DND-41 (cell line): Measurements from ENCODE around the gene SNX13.

Source experiments
- ATAC-seq: fragments of 200-7000 bp; cut with Tn5 transposase; 3 replicates; pipeline ENCODE4 v1.9.1; 2021; ENCODE audit warnings: low read depth; ENCODE audit not compliant: insufficient read depth
- DNase-seq: peaks from one replicate; pipeline ENCODE4 v3.0.0-alpha.2; 2020
- H2AFZ ChIP-seq: 2 replicates; pipeline ENCODE4 v1.6.0; 2012; ENCODE audit warnings: low read depth, low read length
- H3K27ac ChIP-seq: 2 replicates; pipeline ENCODE4 v1.5.1; 2012; ENCODE audit warnings: low read length, inconsistent platforms
- H3K27me3 ChIP-seq: fragments of 200-600 bp; sonication (generic); 2 replicates; pipeline ENCODE4 v1.6.0; 2012; ENCODE audit warnings: low read length, mild to moderate bottlenecking, inconsistent platforms; ENCODE audit not compliant: insufficient read depth, poor library complexity
- H3K36me3 ChIP-seq: 2 replicates; pipeline ENCODE4 v1.5.1; 2012; ENCODE audit warnings: low read length, inconsistent platforms; ENCODE audit not compliant: insufficient read depth
- H3K4me1 ChIP-seq: 2 replicates; pipeline ENCODE4 v1.5.1; 2012; ENCODE audit warnings: mild to moderate bottlenecking, low read length; ENCODE audit not compliant: insufficient read depth
- H3K4me2 ChIP-seq: 2 replicates; pipeline ENCODE4 v1.6.0; 2012; ENCODE audit warnings: mild to moderate bottlenecking, moderate library complexity, low read length, inconsistent platforms; ENCODE audit not compliant: insufficient read depth
- H3K4me3 ChIP-seq, 2 experiments: fragments of 200-600 bp in 1 of 2; shearing (Covaris generic) in 1 of 2; 2 replicates each; pipeline ENCODE4 v1.5.1; 2012 to 2016; ENCODE audit warnings: inconsistent platforms in 2 of 2, low read length in 2 of 2, mild to moderate bottlenecking in 2 of 2, low read depth in 1 of 2, moderate library complexity in 1 of 2
- H3K79me2 ChIP-seq: 2 replicates; pipeline ENCODE4 v1.6.0; 2012; ENCODE audit warnings: low read length, inconsistent platforms; ENCODE audit not compliant: insufficient read depth
- H3K9ac ChIP-seq: 2 replicates; pipeline ENCODE4 v1.6.0; 2012; ENCODE audit warnings: low read depth, mild to moderate bottlenecking, inconsistent platforms, low read length, moderate library complexity
- H3K9me3 ChIP-seq: 2 replicates; pipeline ENCODE4 v1.5.1; 2012; ENCODE audit warnings: low read length, moderate library complexity, mild to moderate bottlenecking, inconsistent platforms; ENCODE audit not compliant: insufficient read depth, severe bottlenecking
- H4K20me1 ChIP-seq: 2 replicates; pipeline ENCODE4 v1.6.0; 2012; ENCODE audit warnings: low read length; ENCODE audit not compliant: insufficient read depth
- CTCF ChIP-seq: IDR thresholded peaks from 2 replicates; pipeline ENCODE4 v1.5.1; 2012; ENCODE audit warnings: borderline replicate concordance, low read length, moderate library complexity, mild to moderate bottlenecking; ENCODE audit not compliant: poor library complexity, severe bottlenecking; ENCODE audit errors: extremely low read depth
- EZH2 ChIP-seq: IDR thresholded peaks from 3 replicates; pipeline ENCODE4 v1.6.1; 2012; ENCODE audit warnings: borderline replicate concordance, low read depth, mild to moderate bottlenecking, moderate library complexity, low read length, inconsistent platforms; ENCODE audit not compliant: severe bottlenecking

SNX13 gene

GRCh38 chr7:17915168-17915567 is 25.1 kb downstream of the SNX13 start:
- peaks cover 13% of the 10 kb centered on the region; the same call in 1 of the 2 replicates for H4K20me1 ChIP-seq
- H3K27ac ChIP-seq = no peak overlapping the region
- H3K79me2 ChIP-seq = peaks cover 82% of the 10 kb centered on the region
- no peak overlapping the region for H3K4me3 ChIP-seq
- H3K27me3 ChIP-seq = no peaks in the 10 kb centered on the region
- no peak overlapping the region for H3K9ac ChIP-seq
- no peaks in the 10 kb centered on the region for H3K4me1 ChIP-seq
- DNase-seq = no peak
- H3K36me3 ChIP-seq = no peaks in the 10 kb centered on the region
- H3K4me2 ChIP-seq = no peak overlapping the region
- TF ChIP-seq EZH2 (no peak), CTCF (no peak)
- ATAC-seq = no peak
- no peak overlapping the region for H2AFZ ChIP-seq
- peaks cover 5% of the 10 kb centered on the region for H3K9me3 ChIP-seq

- Histone ChIP-seq H2AFZ (no peak overlapping the region), H3K9ac (no peak overlapping the region), H3K4me3 (no peak overlapping the region), H3K4me2 (no peak overlapping the region), H3K27ac (no peak overlapping the region), H3K4me1 (no peaks in the 10 kb centered on the region), H3K27me3 (no peaks in the 10 kb centered on the region), H3K79me2 (peaks cover 83% of the 10 kb centered on the region), H3K36me3 (no peaks in the 10 kb centered on the region), H3K9me3 (peaks cover 5% of the 10 kb centered on the region), H4K20me1 (peaks cover 16% of the 10 kb centered on the region)
- TF ChIP-seq CTCF = no peak
- TF ChIP-seq EZH2 = no peak
- ATAC-seq (0 out of 3 replicates have a peak, but pooled peaks have one; percentile 31), DNase-seq (no peak)
Observed at GRCh38 chr7:17913250-17913649, 27.0 kb downstream of the SNX13 start.

- H3K79me2 ChIP-seq = peaks cover 81% of the 10 kb centered on the region
- no peak for DNase-seq
- 0 out of 3 replicates have a peak, but pooled peaks have one; percentile 14 for ATAC-seq
- H3K9ac ChIP-seq = no peak overlapping the region
- H3K9me3 ChIP-seq = peaks cover 5% of the 10 kb centered on the region
- no peak overlapping the region for H3K4me3 ChIP-seq
- no peaks in the 10 kb centered on the region for H3K4me1 ChIP-seq
- H3K27me3 ChIP-seq = no peaks in the 10 kb centered on the region
- no peak overlapping the region for H3K27ac ChIP-seq
- H4K20me1 ChIP-seq = peaks cover 16% of the 10 kb centered on the region
- H3K4me2 ChIP-seq = no peak overlapping the region
- H2AFZ ChIP-seq = no peak overlapping the region
- H3K36me3 ChIP-seq = no peaks in the 10 kb centered on the region
- TF ChIP-seq CTCF = no peak
- TF ChIP-seq EZH2 = no peak
Observed at GRCh38 chr7:17912536-17913235, 27.6 kb downstream of the SNX13 start.
